Activated naive CD8-positive, alpha-beta T cell treated with anti-CD3 and anti-CD28 coated beads, Interleukin-2, amount 10 ng/mL, durations not matched to agents 7 days and 5 days (primary cell): Measurements from ENCODE around the gene CNOT4. TPM values are rescaled to one million over a fixed set of nuclear protein-coding genes. Genes with fewer than 3 reads are reported as not detected.

Source experiments
- ATAC-seq: fragments of 150-1000 bp; cut with Tn5 transposase; one replicate; pipeline ENCODE4 v1.10.0; 2021; ENCODE audit warnings: low read depth, moderate library complexity
- POLR2A ChIA-PET: fragments of 350-600 bp; sonication (Branson Sonifier 250); formaldehyde crosslinking; loops from one replicate; lab custom pipeline; 2021; ENCODE audit warnings: antibody characterized with exemption; lab: Charles Lee
- DNase-seq: peaks from one replicate; pipeline ENCODE4 v3.0.0; 2021
- H3K27ac Mint-ChIP-seq: one replicate; pipeline ENCODE4 v1.8.0; 2022; ENCODE audit warnings: mild to moderate bottlenecking, mixed read lengths
- H3K27me3 Mint-ChIP-seq: one replicate; pipeline ENCODE4 v1.8.0; 2022; ENCODE audit warnings: mild to moderate bottlenecking, moderate library complexity, mixed read lengths
- H3K36me3 Mint-ChIP-seq: one replicate; pipeline ENCODE4 v1.8.0; 2021; ENCODE audit warnings: mild to moderate bottlenecking, mixed read lengths
- H3K4me1 Mint-ChIP-seq: one replicate; pipeline ENCODE4 v1.8.0; 2021; ENCODE audit warnings: mixed read lengths
- H3K4me3 Mint-ChIP-seq: one replicate; pipeline ENCODE4 v1.8.0; 2022; ENCODE audit warnings: mild to moderate bottlenecking, moderate library complexity, mixed read lengths
- H3K9me3 Mint-ChIP-seq: one replicate; pipeline ENCODE4 v1.8.0; 2021; ENCODE audit warnings: mixed read lengths
- total RNA-seq, 2 experiments: library from RNA; stranded (reverse); gene quantifications; one replicate each; pipeline ENCODE4 v1.2.3, GENCODE V29; 2021

The CNOT4 gene, protein sequence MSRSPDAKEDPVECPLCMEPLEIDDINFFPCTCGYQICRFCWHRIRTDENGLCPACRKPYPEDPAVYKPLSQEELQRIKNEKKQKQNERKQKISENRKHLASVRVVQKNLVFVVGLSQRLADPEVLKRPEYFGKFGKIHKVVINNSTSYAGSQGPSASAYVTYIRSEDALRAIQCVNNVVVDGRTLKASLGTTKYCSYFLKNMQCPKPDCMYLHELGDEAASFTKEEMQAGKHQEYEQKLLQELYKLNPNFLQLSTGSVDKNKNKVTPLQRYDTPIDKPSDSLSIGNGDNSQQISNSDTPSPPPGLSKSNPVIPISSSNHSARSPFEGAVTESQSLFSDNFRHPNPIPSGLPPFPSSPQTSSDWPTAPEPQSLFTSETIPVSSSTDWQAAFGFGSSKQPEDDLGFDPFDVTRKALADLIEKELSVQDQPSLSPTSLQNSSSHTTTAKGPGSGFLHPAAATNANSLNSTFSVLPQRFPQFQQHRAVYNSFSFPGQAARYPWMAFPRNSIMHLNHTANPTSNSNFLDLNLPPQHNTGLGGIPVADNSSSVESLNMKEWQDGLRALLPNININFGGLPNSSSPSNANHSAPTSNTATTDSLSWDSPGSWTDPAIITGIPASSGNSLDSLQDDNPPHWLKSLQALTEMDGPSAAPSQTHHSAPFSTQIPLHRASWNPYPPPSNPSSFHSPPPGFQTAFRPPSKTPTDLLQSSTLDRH
- total RNA-seq = 10 to 100 TPM; 24.4 to 25.8 TPM

DNA sequence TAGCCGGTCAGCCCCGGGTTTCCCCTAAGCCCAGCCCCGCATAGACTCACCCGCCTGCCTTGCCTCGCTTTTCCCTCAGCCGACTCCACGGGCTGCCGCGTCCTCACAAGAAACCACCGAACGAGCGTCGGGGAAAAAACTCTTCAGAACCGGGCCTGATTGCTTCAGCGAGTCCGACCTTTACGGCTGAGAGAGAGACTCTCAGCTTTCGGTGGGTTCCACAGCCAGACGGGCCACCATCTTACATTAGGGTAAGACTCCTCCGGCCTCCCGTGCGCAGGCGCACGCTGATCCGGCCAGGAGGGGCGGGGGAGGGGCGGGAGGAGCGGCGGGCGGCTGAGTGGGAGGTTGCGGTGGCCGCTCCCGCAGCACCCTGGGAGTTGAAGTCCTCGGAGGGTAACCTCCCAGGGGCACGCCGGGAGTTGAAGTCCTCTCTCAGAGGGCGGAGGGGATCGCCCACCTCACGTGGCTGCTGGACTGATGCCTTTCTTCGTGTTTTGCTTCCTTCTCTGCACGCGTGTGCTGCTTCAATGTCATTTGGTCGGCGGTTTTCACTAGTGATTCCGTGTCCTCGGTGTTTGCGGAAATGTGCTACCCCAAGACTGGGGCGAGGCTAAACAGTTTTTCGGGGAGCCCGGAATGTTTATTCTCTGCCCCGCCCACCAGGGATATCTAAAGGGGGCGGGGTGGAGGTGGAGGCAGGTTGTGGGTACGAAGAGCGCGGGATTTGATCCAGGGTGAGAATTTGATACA is at the start of gene CNOT4:
TSS of gene CNOT4 (minus strand) at position 264 of the 753 bp plus-strand sequence. CDS start 71,771 bp downstream, outside the sequence.
- H3K27ac Mint-ChIP-seq = no peak within 1 kb of the TSS

DNA sequence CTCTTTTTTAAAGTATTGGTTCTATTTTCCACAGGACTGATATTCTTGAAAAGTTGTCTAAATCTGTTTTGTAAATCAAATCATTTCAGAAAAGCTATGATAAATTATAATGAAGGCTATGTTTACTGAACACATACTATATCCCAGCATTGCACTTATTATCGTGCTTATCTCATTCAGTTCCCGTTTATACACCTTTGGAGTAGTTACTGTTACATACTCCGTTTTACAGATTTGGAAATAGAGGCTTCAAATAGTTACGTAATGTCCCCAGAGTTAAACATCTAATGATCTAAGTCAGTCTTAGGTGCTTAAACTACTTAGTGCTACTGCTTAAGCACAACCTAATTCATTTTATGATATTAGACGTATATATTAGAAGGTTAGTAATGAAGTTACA is 49.0 kb upstream of the CNOT4 start:
- Mint-ChIP-seq H3K9me3 (no peaks in the 10 kb centered on the region), H3K4me1 (peaks cover 24% of the 10 kb centered on the region), H3K27ac (no peak overlapping the region), H3K4me3 (no peak overlapping the region), H3K36me3 (peaks cover 14% of the 10 kb centered on the region), H3K27me3 (no peaks in the 10 kb centered on the region)
- no peak for DNase-seq
- POLR2A ChIA-PET = interaction anchor here (0.9 to 1.5 kb wide), 3 partner anchors 11 to 48 kb away, joined by 3 to 4 read pairs (median 3); no protein-coding TSS in a partner anchor
- no peak for ATAC-seq

More for the DNA sequence above, at the start of gene CNOT4:
- ATAC-seq (peak; percentile 94), DNase-seq (peak; percentile 91)
- Mint-ChIP-seq H3K4me3 (no peak within 1 kb of the TSS), H3K27me3 (no peaks in the 10 kb centered on the region), H3K9me3 (no peaks in the 10 kb centered on the region), H3K36me3 (peaks cover 1% of the 10 kb centered on the region), H3K4me1 (peaks cover 12% of the 10 kb centered on the region)
- POLR2A ChIA-PET = interaction anchor here (1.3 kb wide), 1 partner anchor 48 kb away, joined by 4 read pairs; no protein-coding TSS in a partner anchor

DNA sequence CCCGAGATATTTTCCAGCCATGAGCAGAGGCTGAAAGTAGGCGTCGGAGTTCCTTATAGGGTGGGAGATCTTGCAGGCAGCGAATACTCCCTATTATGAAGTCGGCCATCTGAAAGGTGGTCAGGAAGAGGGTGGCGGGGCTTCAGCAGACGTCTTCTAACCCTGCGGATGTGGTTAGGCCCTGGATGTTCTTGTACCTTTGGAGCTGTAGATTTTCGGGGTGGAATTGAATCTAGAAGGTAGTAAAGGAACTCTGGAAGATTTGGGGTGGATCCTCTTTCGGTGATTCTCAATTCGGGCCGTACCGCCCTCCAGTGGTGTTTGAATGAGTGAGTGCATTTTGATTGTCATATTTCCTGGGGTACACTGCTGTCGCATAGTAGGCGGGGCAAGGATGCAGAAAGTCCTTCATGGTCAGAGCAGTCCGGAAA is 48.5 kb upstream of the CNOT4 start:
- Mint-ChIP-seq H3K4me1 (peaks cover 22% of the 10 kb centered on the region), H3K36me3 (peaks cover 14% of the 10 kb centered on the region), H3K9me3 (no peaks in the 10 kb centered on the region), H3K27ac (no peak overlapping the region), H3K27me3 (no peaks in the 10 kb centered on the region), H3K4me3 (no peak overlapping the region)
- DNase-seq = peak; percentile 61
- peak; percentile 74 for ATAC-seq
- POLR2A ChIA-PET = interaction anchor here (0.9 to 1.5 kb wide), 3 partner anchors 12 to 47 kb away, joined by 3 to 4 read pairs (median 3); no protein-coding TSS in a partner anchor

DNA sequence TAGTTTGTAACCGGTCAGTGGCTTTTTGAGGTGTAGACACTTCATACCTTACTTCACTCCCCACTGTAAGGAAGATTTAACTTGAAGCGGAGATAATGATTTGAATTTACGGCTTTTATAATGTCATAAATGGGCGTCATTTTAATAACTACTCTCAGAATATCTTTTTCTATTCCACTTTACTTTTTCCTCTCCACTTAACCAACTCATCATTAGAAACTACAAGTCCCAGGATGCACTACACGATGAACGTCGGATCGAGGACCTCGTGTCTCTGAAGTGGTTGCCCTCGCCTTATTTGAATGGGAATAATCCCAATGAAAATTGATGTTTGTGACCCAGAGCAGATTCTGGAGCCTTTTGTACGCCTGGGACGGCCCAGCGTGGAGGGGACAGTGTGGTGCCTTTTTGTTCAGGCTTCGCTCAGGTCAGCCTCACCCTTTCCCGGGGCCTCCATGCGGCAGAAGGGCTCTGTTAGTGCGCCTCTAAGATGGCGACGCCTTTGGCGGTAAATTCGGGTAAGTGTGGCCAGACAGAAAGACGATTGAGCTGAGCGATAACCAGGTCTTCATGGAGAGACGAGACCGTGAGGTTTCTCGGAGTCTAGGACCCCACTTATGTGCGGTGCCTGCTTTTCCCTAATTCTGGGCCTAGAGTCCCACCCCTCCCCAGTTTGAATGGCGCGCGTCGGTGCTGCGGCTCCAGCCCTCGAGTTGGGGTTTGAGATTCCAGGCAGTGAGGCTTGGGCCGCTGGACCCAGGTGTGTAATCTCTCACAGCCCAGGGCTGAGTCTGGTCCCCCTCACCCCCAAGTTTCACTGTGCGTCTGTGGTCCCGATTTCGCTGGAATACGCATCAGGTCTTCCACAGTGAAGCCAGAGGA is 47.8 kb upstream of the CNOT4 start, which contains the start of gene NUP205:
TSS of gene NUP205 (plus strand) at position 463 of the 882 bp plus-strand sequence. CDS start at position 491, 28 bp downstream.
- Mint-ChIP-seq H3K4me3 (peak within 1 kb of the TSS; percentile 21), H3K9me3 (no peaks in the 10 kb centered on the region), H3K4me1 (peaks cover 20% of the 10 kb centered on the region), H3K27me3 (no peaks in the 10 kb centered on the region), H3K27ac (peak within 1 kb of the TSS; percentile 42), H3K36me3 (peaks cover 11% of the 10 kb centered on the region)
- ATAC-seq (peak; percentile 83), DNase-seq (peak; percentile 85)
- POLR2A ChIA-PET = interaction anchor here (0.9 to 1.5 kb wide), 3 partner anchors 13 to 47 kb away, joined by 3 to 4 read pairs (median 3); no protein-coding TSS in a partner anchor

DNA sequence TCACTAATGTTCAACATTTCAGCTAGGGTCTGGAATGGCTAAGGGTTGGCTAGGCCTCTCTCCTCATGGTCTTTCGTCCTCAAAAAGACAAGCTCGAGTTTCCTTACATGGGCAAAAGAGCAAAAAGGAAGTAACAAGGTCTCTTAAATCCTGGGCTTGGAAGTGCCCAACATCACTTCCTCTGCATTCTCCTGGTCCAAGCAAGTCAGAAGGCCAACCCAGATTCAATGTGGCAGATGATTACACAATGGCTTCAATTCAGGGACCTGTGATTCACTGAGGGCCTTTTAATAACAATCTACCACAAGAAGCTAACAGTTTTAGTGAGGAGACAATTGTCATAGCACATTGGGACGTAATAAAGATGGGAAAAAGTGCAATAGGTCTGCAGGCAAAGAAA is 43.4 kb upstream of the CNOT4 start:
- Mint-ChIP-seq H3K36me3 (no peaks in the 10 kb centered on the region), H3K4me3 (no peak overlapping the region), H3K27ac (no peak overlapping the region), H3K9me3 (no peaks in the 10 kb centered on the region), H3K4me1 (peaks cover 6% of the 10 kb centered on the region), H3K27me3 (peaks cover 5% of the 10 kb centered on the region)
- POLR2A ChIA-PET = no interaction called here
- DNase-seq (no peak), ATAC-seq (no peak)

DNA sequence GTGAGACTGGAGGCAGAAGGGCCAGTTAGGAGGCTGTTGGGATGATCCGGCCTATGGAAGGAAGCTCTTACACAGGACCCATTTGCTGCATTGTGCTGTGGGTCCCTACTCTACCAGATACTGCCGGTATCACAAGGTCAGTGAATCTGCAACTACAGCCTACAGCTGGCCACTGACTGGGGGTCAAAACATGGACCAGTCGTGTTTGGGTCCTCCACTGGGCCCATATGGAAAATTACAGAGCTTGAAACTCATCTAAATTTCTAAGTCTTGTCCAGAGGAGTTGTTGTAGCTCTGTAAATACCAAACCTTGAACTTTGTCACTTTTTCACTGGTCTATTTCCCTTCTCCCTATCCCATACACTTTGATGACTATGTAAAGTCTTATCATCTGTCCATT is 42.2 kb upstream of the CNOT4 start:
- no peak overlapping the region for H3K27ac Mint-ChIP-seq
- no peak overlapping the region for H3K4me3 Mint-ChIP-seq
- no peak for DNase-seq
- H3K4me1 Mint-ChIP-seq = peaks cover 6% of the 10 kb centered on the region
- H3K9me3 Mint-ChIP-seq = no peaks in the 10 kb centered on the region
- POLR2A ChIA-PET = no interaction called here
- ATAC-seq = no peak
- H3K27me3 Mint-ChIP-seq = peaks cover 8% of the 10 kb centered on the region
- no peaks in the 10 kb centered on the region for H3K36me3 Mint-ChIP-seq

DNA sequence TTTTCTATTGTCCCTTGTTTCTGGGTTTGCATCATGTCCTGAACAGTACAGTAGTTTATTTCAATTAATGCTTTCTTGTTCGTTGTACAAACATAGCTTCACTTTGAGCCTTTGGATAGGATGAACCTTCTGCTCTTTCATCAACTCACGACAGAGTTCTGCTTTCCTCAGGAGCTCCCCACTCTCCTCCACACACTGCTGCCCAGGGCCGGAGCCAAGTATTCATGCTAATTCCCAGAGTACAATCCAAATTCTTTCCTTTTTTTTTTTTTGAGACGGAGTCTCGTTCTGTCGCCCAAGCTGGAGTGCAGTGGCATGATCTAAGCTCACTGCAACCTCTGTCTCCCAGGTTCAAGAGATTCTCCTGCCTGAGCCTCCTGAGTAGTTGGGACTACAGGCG is 40.3 kb upstream of the CNOT4 start:
- no peak for ATAC-seq
- peaks cover 12% of the 10 kb centered on the region for H3K27me3 Mint-ChIP-seq
- no peaks in the 10 kb centered on the region for H3K36me3 Mint-ChIP-seq
- H3K4me1 Mint-ChIP-seq = peaks cover 2% of the 10 kb centered on the region
- POLR2A ChIA-PET = no interaction called here
- H3K4me3 Mint-ChIP-seq = no peak overlapping the region
- no peak overlapping the region for H3K27ac Mint-ChIP-seq
- H3K9me3 Mint-ChIP-seq = no peaks in the 10 kb centered on the region
- DNase-seq = no peak

DNA sequence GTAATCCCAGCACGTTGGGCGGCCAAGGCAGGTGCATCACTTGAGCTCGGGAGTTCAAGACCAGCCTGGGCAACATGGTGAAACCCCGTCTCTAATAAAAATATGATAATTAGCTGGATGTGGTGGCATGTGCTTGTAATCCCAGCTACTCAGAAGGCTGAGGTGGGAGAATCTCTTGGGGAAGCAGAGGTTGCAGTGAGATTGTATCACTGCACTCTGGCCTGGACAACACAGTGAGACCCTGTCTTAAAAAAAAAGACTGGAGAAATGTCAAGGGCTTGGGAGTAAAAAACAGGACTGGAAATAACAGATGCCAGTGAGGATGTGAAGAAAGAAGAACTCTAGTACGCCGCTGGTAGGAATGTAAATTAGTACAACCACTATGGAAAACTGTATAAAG is 31.1 kb upstream of the CNOT4 start:
- Mint-ChIP-seq H3K4me3 (no peak overlapping the region), H3K27me3 (peaks cover 13% of the 10 kb centered on the region), H3K27ac (no peak overlapping the region), H3K36me3 (no peaks in the 10 kb centered on the region), H3K9me3 (no peaks in the 10 kb centered on the region), H3K4me1 (peaks cover 2% of the 10 kb centered on the region)
- POLR2A ChIA-PET = no interaction called here
- DNase-seq = no peak
- no peak for ATAC-seq

DNA sequence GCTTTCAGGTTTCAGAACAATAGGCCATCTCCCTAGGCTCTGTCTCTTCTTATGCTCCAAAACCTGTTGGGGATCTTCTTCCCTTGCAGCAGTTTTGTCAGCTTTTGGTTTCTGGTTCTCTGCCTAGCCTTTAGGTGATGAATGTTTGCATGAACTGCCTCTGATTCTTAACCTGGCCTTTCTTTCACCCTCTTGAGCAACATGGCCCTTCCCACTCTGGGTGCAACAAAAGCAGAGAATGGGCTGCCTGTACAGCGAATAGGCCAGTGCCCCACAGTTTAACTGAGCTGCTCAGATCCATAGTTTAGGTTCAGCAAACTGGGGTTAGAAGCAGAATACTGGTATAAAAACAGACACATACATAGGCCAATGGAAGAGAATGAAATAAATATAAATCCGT is 29.7 kb upstream of the CNOT4 start:
- ATAC-seq = no peak
- POLR2A ChIA-PET = interaction anchor here (0.6 kb wide), 1 partner anchor 9 kb away, joined by 4 read pairs; no protein-coding TSS in a partner anchor
- no peak overlapping the region for H3K4me3 Mint-ChIP-seq
- DNase-seq = no peak
- peaks cover 2% of the 10 kb centered on the region for H3K4me1 Mint-ChIP-seq
- no peaks in the 10 kb centered on the region for H3K36me3 Mint-ChIP-seq
- no peaks in the 10 kb centered on the region for H3K9me3 Mint-ChIP-seq
- no peak overlapping the region for H3K27ac Mint-ChIP-seq
- peaks cover 13% of the 10 kb centered on the region for H3K27me3 Mint-ChIP-seq

DNA sequence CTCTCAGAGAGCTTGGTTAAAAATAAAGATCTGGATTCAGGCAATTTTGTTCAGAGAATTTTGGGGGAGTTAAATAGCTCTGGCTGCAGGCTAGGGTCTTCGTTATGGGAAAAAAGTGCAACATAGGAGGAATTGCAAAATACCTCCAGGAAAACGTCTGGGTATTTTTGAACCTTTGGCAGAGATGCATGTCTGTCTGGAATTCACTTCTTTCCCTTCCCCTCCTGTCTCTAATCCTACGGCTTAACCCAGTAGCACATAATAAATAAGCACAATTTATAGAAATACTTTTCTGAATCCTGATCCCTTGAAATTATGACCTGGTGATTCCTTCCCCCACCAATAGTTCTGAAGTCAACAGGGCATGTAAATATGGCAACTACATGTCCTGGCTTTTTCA is 28.5 kb upstream of the CNOT4 start:
- peaks cover 17% of the 10 kb centered on the region for H3K27me3 Mint-ChIP-seq

DNA sequence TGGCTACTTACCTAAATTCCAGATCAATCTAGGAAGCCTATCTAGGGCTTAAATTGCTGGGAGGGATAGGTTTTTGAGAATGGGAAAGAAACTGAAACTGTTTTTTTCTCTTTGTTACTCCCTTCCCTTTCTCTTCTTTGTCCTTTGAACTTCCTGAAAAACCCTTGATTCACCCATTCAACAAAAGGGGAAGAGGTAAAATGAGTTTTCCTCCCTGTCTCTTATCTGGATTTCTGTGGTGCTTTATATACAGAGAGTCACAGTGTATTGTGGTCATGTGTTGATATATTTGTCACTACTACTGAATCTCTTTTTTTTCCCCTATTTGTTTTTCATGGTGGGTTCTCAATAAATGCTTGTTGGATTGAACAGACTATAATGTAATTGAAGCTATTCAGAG is 28.0 kb upstream of the CNOT4 start:
- Mint-ChIP-seq H3K27me3 (peaks cover 17% of the 10 kb centered on the region), H3K4me1 (peaks cover 2% of the 10 kb centered on the region), H3K9me3 (no peaks in the 10 kb centered on the region), H3K27ac (no peak overlapping the region), H3K4me3 (no peak overlapping the region), H3K36me3 (no peaks in the 10 kb centered on the region)
- POLR2A ChIA-PET = interaction anchor here (0.6 kb wide), 1 partner anchor 58 kb away, joined by 4 read pairs; no protein-coding TSS in a partner anchor
- no peak for DNase-seq
- ATAC-seq = no peak

More for the DNA sequence above, 28.5 kb upstream of the CNOT4 start:
- H3K4me1 Mint-ChIP-seq = peaks cover 2% of the 10 kb centered on the region
- no peaks in the 10 kb centered on the region for H3K36me3 Mint-ChIP-seq
- no peak for ATAC-seq
- H3K9me3 Mint-ChIP-seq = no peaks in the 10 kb centered on the region
- DNase-seq = no peak
- no peak overlapping the region for H3K27ac Mint-ChIP-seq
- POLR2A ChIA-PET = interaction anchor here (0.6 kb wide), 1 partner anchor 58 kb away, joined by 4 read pairs; no protein-coding TSS in a partner anchor
- H3K4me3 Mint-ChIP-seq = no peak overlapping the region

DNA sequence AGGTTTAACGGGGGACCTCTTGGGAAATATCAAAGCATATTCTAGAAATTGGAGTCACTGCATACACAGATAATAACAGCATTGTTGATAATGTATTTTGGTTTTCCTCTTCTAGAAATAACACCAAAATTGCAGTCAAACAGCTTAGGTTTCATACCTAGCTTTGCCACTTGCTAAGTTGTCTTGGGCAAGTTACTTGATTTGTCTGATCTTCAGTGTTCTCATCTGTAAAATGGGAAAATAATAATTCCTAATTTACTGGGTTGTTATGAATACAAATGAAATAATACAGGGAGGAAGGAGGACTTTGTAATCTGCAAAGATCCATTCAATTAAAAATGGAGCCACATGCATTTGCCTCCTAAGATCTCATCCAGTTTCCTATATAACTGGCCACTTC is 27.6 kb upstream of the CNOT4 start:
- Mint-ChIP-seq H3K4me3 (no peak overlapping the region), H3K27ac (no peak overlapping the region), H3K27me3 (peaks cover 19% of the 10 kb centered on the region), H3K4me1 (peaks cover 2% of the 10 kb centered on the region), H3K36me3 (no peaks in the 10 kb centered on the region), H3K9me3 (no peaks in the 10 kb centered on the region)
- DNase-seq = no peak
- ATAC-seq = no peak
- POLR2A ChIA-PET = interaction anchor here (0.6 kb wide), 1 partner anchor 59 kb away, joined by 4 read pairs; no protein-coding TSS in a partner anchor
